Skeletal muscle tissue (tissue), 4 donors: ENCODE results near the gene CHID1. TPM values are rescaled to one million over a fixed set of nuclear protein-coding genes. Genes with fewer than 3 reads are reported as not detected.

Experiments
- H3K27ac ChIP-seq: one replicate; pipeline ENCODE4 v1.7.0; 2013; ENCODE audit warnings: mild to moderate bottlenecking, low read depth, low read length, inconsistent platforms
- H3K27me3 ChIP-seq, 3 donors: one replicate each; pipeline ENCODE4 v1.7.0; 2013; ENCODE audit warnings: low read length in 3 of 3; ENCODE audit not compliant: control insufficient read depth in 3 of 3, insufficient read depth in 3 of 3
- H3K36me3 ChIP-seq, 3 donors: one replicate each; pipeline ENCODE4 v1.7.0; 2013; ENCODE audit warnings: low read length in 3 of 3; ENCODE audit not compliant: control insufficient read depth in 3 of 3, insufficient read depth in 3 of 3
- H3K4me1 ChIP-seq, 3 donors: one replicate each; pipeline ENCODE4 v1.7.0; 2013; ENCODE audit warnings: low read length in 3 of 3, mild to moderate bottlenecking in 3 of 3; ENCODE audit not compliant: control insufficient read depth in 3 of 3, insufficient read depth in 3 of 3
- H3K4me3 ChIP-seq, 3 donors: one replicate each; pipeline ENCODE4 v1.7.0; 2013; ENCODE audit warnings: low read length in 3 of 3
- H3K9ac ChIP-seq, 3 donors: one replicate each; pipeline ENCODE4 v1.7.0; 2013; ENCODE audit warnings: low read length in 3 of 3, mild to moderate bottlenecking in 3 of 3, moderate library complexity in 2 of 3, low read depth in 1 of 3
- H3K9me3 ChIP-seq, 3 donors: one replicate each; pipeline ENCODE4 v1.7.0; 2013; ENCODE audit warnings: low read length in 3 of 3; ENCODE audit not compliant: control insufficient read depth in 3 of 3
- total RNA-seq: library from RNA; depleted of rRNA; stranded (reverse); fragments of >200 nt; gene quantifications from one replicate; pipeline ENCODE4 v1.2.3, GENCODE V29; 2014
- donor health status: Osteomylitis.

Gene CHID1
- total RNA-seq, 1 donor from 2014 or later, result 26.1 TPM

- Histone ChIP-seq H3K27ac (no peak overlapping the region), H3K4me1 (no peaks in the 10 kb centered on the region), H3K4me3 (no peak overlapping the region), H3K9me3 (no peaks in the 10 kb centered on the region), H3K9ac (no peak overlapping the region), H3K27me3 (no peaks in the 10 kb centered on the region), H3K36me3 (peaks cover 8 to 18% (median 14%) of the 10 kb centered on the region in 3 donors)
Observed at GRCh38 chr11:869399-870126, 41.0 kb downstream of the CHID1 start.

GRCh38 chr11:868802-869201, 41.8 kb downstream of the CHID1 start:
- Histone ChIP-seq H3K27ac (no peak overlapping the region), H3K27me3 (no peaks in the 10 kb centered on the region), H3K9me3 (no peaks in the 10 kb centered on the region), H3K9ac (no peak overlapping the region), H3K4me1 (no peaks in the 10 kb centered on the region), H3K4me3 (no peak overlapping the region), H3K36me3 (peaks cover 8 to 18% (median 16%) of the 10 kb centered on the region in 3 donors)

- Histone ChIP-seq H3K36me3 (peaks cover 8 to 18% (median 17%) of the 10 kb centered on the region in 3 donors), H3K27ac (no peak overlapping the region), H3K4me1 (no peaks in the 10 kb centered on the region), H3K4me3 (no peak overlapping the region), H3K9ac (no peak overlapping the region), H3K27me3 (no peaks in the 10 kb centered on the region), H3K9me3 (no peaks in the 10 kb centered on the region)
Observed at GRCh38 chr11:868394-868793, 42.2 kb downstream of the CHID1 start.

GRCh38 chr11:867856-868358, 42.7 kb downstream of the CHID1 start:
- no peak overlapping the region for H3K27ac ChIP-seq
- peaks cover 8 to 18% (median 17%) of the 10 kb centered on the region in 3 donors for H3K36me3 ChIP-seq
- H3K4me3 ChIP-seq, result no peak overlapping the region
- H3K9me3 ChIP-seq, result no peaks in the 10 kb centered on the region
- H3K4me1 ChIP-seq, result no peaks in the 10 kb centered on the region
- no peaks in the 10 kb centered on the region for H3K27me3 ChIP-seq
- no peak overlapping the region for H3K9ac ChIP-seq

- H3K27me3 ChIP-seq, result no peaks in the 10 kb centered on the region
- peaks cover 8 to 18% (median 17%) of the 10 kb centered on the region in 3 donors for H3K36me3 ChIP-seq
- H3K9me3 ChIP-seq, result no peaks in the 10 kb centered on the region
- H3K27ac ChIP-seq, result no peak overlapping the region
- peaks cover 4 to 8% (median 6%) of the 10 kb centered on the region in 3 donors for H3K4me1 ChIP-seq
- no peak overlapping the region for H3K9ac ChIP-seq
- no peak overlapping the region for H3K4me3 ChIP-seq
Observed at GRCh38 chr11:866481-866880, 44.1 kb downstream of the CHID1 start.

GRCh38 chr11:865462-866430, 44.9 kb downstream of the CHID1 start:
- Histone ChIP-seq H3K4me3 (no peak overlapping the region), H3K9me3 (no peaks in the 10 kb centered on the region), H3K36me3 (peaks cover 8 to 18% (median 17%) of the 10 kb centered on the region in 3 donors), H3K9ac (no peak overlapping the region), H3K27ac (no peak overlapping the region), H3K27me3 (no peaks in the 10 kb centered on the region), H3K4me1 (peaks cover 4 to 8% (median 6%) of the 10 kb centered on the region in 3 donors)

- Histone ChIP-seq H3K36me3 (peaks cover 8 to 18% (median 17%) of the 10 kb centered on the region in 3 donors), H3K27ac (no peak overlapping the region), H3K27me3 (no peaks in the 10 kb centered on the region), H3K4me3 (no peak overlapping the region), H3K9me3 (no peaks in the 10 kb centered on the region), H3K4me1 (peaks cover 7 to 14% (median 7%) of the 10 kb centered on the region in 3 donors), H3K9ac (no peak overlapping the region)
Observed at GRCh38 chr11:864898-865297, 45.7 kb downstream of the CHID1 start.

GRCh38 chr11:863910-864827, 46.4 kb downstream of the CHID1 start:
- no peak overlapping the region for H3K4me3 ChIP-seq
- H3K4me1 ChIP-seq, result peaks cover 12 to 21% (median 13%) of the 10 kb centered on the region in 3 donors
- H3K9me3 ChIP-seq, result no peaks in the 10 kb centered on the region
- H3K36me3 ChIP-seq, result peaks cover 8 to 18% (median 14%) of the 10 kb centered on the region in 3 donors
- no peaks in the 10 kb centered on the region for H3K27me3 ChIP-seq
- no peak overlapping the region for H3K9ac ChIP-seq
- no peak overlapping the region for H3K27ac ChIP-seq
